ENCODE data around the gene MTCL1. TPM values are rescaled to one million over a fixed set of nuclear protein-coding genes. Genes with fewer than 3 reads are reported as not detected.

Gene MTCL1
- total RNA-seq, 2 donors from 2014 or later = 5.4 to 7.2 TPM

- H3K36me3 ChIP-seq = no peaks in the 10 kb centered on the region
- TF ChIP-seq CTCF (IDR thresholded peaks at IDR 0.05) = no peak
- no peaks in the 10 kb centered on the region for H3K9me3 ChIP-seq
- H3K27me3 ChIP-seq = no peaks in the 10 kb centered on the region
- H3K27ac ChIP-seq = peak overlapping the region; percentile 12 to 74
- H3K4me3 ChIP-seq = no peak overlapping the region
- no peak for DNase-seq (ENCODE audit: low spot score)
- H3K4me1 ChIP-seq = peaks cover 0 to 8% of the 10 kb centered on the region in 2 donors
Measured at GRCh38 chr18:8816816-8817215, 111.5 kb downstream of the MTCL1 start.

- TF ChIP-seq CTCF (IDR thresholded peaks at IDR 0.05) = no peak
- H3K36me3 ChIP-seq = no peaks in the 10 kb centered on the region
- no peak for DNase-seq (ENCODE audit: low spot score)
- no peaks in the 10 kb centered on the region for H3K27me3 ChIP-seq
- no peaks in the 10 kb centered on the region for H3K9me3 ChIP-seq
- H3K4me3 ChIP-seq = no peak overlapping the region
- no peak overlapping the region for H3K27ac ChIP-seq
- peaks cover 0 to 20% of the 10 kb centered on the region in 2 donors for H3K4me1 ChIP-seq
Measured at GRCh38 chr18:8818982-8819381, 113.6 kb downstream of the MTCL1 start.

- no peaks in the 10 kb centered on the region for H3K36me3 ChIP-seq
- no peaks in the 10 kb centered on the region for H3K9me3 ChIP-seq
- no peak for TF ChIP-seq CTCF (IDR thresholded peaks at IDR 0.05)
- no peak overlapping the region for H3K4me3 ChIP-seq
- no peak for DNase-seq (ENCODE audit: low spot score)
- no peak overlapping the region for H3K27ac ChIP-seq
- H3K4me1 ChIP-seq = peaks cover 0 to 23% of the 10 kb centered on the region in 2 donors
- H3K27me3 ChIP-seq = no peaks in the 10 kb centered on the region
Measured at GRCh38 chr18:8820396-8821082, 115.2 kb downstream of the MTCL1 start.

GRCh38 chr18:8821083-8821465 is 115.7 kb downstream of the MTCL1 start:
- no peak for DNase-seq (ENCODE audit: low spot score)
- no peak overlapping the region for H3K4me3 ChIP-seq
- no peaks in the 10 kb centered on the region for H3K9me3 ChIP-seq
- peaks cover 0 to 23% of the 10 kb centered on the region in 2 donors for H3K4me1 ChIP-seq
- no peaks in the 10 kb centered on the region for H3K36me3 ChIP-seq
- H3K27ac ChIP-seq = no peak overlapping the region
- no peaks in the 10 kb centered on the region for H3K27me3 ChIP-seq
- TF ChIP-seq CTCF (IDR thresholded peaks at IDR 0.05) = no peak

- TF ChIP-seq CTCF (IDR thresholded peaks at IDR 0.05) = no peak
- H3K4me1 ChIP-seq = peaks cover 0 to 18% of the 10 kb centered on the region in 2 donors
- no peak overlapping the region for H3K4me3 ChIP-seq
- no peaks in the 10 kb centered on the region for H3K9me3 ChIP-seq
- DNase-seq (ENCODE audit: low spot score) = no peak
- no peaks in the 10 kb centered on the region for H3K36me3 ChIP-seq
- H3K27ac ChIP-seq = no peak overlapping the region
- no peaks in the 10 kb centered on the region for H3K27me3 ChIP-seq
Measured at GRCh38 chr18:8821531-8821930, 116.2 kb downstream of the MTCL1 start.

- Histone ChIP-seq H3K4me1 (peaks cover 0 to 15% of the 10 kb centered on the region in 2 donors), H3K4me3 (no peak overlapping the region), H3K9me3 (no peaks in the 10 kb centered on the region), H3K27ac (no peak overlapping the region), H3K36me3 (no peaks in the 10 kb centered on the region), H3K27me3 (no peaks in the 10 kb centered on the region)
- no peak for DNase-seq (ENCODE audit: low spot score)
- TF ChIP-seq CTCF (IDR thresholded peaks at IDR 0.05) = no peak
Measured at GRCh38 chr18:8822643-8823042, 117.3 kb downstream of the MTCL1 start.
